ENCODE data around the gene REXO1.
A peak's percentile ranks its signal among the peaks of the same experiment; 100 is the strongest.

REXO1 gene

DNA sequence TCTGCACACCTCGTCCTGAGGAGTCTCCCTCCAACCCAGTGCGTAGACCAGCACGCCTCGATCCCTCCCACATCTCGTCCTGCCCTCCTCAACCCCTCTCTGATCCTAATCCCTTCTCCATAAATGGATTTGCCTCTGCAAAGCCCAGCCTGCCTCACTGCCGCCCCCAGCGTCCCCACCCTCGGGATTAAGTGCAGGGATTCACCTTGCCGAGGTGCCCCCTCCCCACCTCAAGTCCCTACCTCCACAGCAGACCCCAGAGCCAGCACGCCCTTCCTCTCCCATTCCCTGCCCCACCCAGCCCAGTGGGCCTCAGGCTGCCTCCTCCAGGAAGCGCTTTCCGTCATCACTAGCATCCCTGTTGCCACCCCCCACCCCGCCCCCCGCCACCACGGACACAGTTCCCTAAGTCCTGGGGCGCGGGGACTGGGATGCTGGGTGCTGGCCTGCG lies 11.1 kb upstream of the REXO1 start:
- no peak for DNase-seq

GRCh38 chr19:1858412-1859081 lies 10.3 kb upstream of the REXO1 start:
- no peak for DNase-seq

DNA sequence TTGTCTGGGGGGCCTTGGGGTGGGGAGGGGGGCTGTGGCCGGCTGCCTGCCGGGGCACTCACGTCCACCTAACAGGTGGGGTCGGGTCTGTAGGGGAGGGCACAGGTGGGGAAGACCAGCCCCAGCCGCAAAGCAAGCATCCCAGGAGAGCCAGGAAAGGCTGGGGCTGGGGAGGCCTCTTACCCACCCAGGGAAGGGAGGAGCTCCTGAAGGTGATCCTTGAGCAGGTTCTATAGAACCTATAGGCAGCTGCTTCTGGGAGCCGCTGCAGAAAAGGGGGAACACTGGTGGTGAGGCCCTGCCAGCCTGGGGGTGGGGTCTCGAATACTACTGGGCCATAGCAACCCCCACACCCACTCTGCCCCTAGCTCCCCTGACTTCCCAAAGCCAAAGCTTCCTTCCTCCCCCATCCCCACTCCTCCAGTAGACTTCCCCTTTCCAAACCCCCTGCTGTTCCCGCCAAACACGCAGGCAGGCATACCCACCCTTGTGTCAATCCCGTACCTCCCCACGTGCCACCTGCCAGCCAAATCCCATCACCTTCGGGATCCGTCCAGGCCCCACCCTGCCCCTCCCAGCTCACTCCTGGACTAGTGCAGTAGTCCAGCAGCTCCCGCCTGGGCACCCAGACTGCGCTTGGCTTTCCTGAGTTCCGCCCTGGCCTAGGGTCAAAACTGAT lies 9.5 kb upstream of the REXO1 start:
- no peak for DNase-seq

GRCh38 chr19:1856698-1857603 lies 8.7 kb upstream of the REXO1 start:
- DNase-seq, result no peak

DNA sequence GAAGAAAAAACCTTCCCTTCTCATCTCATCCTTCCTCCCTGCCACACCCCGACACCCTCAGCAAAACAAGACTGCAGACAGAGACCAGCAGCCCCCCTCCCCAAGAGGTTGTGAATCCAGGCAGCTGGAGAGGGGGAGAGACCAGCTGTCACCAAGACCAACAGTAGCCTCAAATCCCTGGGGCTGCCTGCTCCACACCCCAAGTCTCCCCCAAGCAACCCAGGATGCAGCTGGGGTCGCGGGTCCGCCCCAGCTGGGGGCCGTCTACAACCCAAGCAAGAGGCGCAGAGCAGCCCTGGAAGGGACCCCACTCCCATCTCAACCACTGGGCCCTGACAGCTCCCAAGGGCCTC lies 8.0 kb upstream of the REXO1 start:
- no peak for DNase-seq

- DNase-seq, result no peak
Measured at GRCh38 chr19:1855828-1856255, 7.6 kb upstream of the REXO1 start.

- DNase-seq, result no peak
Measured at GRCh38 chr19:1855040-1855827, 7.0 kb upstream of the REXO1 start.

DNA sequence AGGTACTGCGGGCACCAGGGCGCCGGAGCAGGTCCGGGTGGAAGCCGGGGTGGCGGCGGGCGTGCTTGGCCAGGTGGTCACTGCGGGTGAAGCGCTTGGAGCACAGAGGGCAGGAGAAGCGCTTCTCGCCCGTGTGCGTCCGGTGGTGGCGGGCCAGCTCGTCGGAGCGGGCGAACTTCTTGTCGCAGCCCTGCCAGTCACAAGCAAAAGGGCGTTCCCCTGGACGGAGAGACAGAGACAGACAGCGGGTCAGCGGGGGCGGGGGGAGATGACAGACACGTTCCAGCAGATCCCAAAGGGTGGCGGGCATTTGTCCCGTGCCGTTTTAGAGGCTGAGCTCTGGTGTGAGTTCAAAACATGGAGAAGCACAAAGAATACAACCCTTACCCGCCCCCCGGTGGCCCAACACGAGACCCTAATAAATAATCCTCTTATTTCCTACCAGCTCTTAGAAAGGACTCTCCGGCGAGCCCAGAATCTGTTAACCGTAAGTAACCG lies 6.3 kb upstream of the REXO1 start:
- no peak for DNase-seq

GRCh38 chr19:1854039-1854541 lies 5.8 kb upstream of the REXO1 start:
- no peak for DNase-seq

- DNase-seq, result peak; percentile 65
Measured at GRCh38 chr19:1853295-1854038, 5.2 kb upstream of the REXO1 start.

- DNase-seq, result no peak
Measured at GRCh38 chr19:1852581-1853128, 4.4 kb upstream of the REXO1 start.

GRCh38 chr19:1851654-1852580 lies 3.6 kb upstream of the REXO1 start:
- DNase-seq, result no peak

GRCh38 chr19:1850809-1851653 lies 2.7 kb upstream of the REXO1 start:
- no peak for DNase-seq

DNA sequence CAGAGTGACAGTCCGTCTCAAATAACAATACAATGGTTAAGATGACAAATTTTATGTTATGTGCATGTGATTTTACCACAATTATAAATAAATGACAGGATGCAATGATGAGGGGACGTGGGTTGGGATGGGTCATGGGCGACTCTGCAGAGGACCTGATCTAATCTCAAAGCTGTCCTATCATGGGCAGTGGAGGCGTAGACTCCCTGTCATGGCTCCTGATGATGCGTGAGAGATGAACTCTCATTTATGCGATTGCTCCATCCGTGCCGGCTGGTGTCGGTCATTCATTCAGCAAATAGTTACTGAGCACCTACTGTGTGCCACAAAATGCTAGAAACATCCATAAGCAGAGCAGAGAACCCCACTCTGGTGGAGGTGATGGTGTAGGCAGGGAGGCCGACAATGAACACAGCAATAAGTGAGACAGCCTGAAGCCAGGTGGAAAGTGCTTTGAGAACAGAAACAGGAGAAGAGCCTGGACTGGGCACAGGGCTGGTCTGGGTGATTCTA lies 1.7 kb upstream of the REXO1 start:
- no peak for DNase-seq

GRCh38 chr19:1849132-1849474 lies 820 bp upstream of the REXO1 start:
- no peak for DNase-seq

- DNase-seq, result no peak
Measured at GRCh38 chr19:1847684-1848398, 442 bp downstream of the REXO1 start.

- no peak for DNase-seq
Measured at GRCh38 chr19:1847348-1847683, 967 bp downstream of the REXO1 start.

GRCh38 chr19:1846517-1847204 lies 1.6 kb downstream of the REXO1 start:
- no peak for DNase-seq

All from NCI-H2029 treated with DMSO at 0.1 percent for 48 hours (cell line).